HepG2 (cell line): Measurements from ENCODE around the gene ANP32A. TPM values are rescaled to one million over a fixed set of nuclear protein-coding genes. Genes with fewer than 3 reads are reported as not detected.

ENCODE experiments used
- ATAC-seq: fragments of 200-7000 bp; cut with Tn5 transposase; 3 replicates; pipeline ENCODE4 v1.9.1; 2020; ENCODE audit warnings: mild to moderate bottlenecking, moderate library complexity
- BruUV-seq: library from RNA; stranded (reverse); fragments of 400-500 nt; replicated peaks from 2 replicates; lab custom pipeline; 2021; lab: Mats Ljungman, UMichigan
- CTCF ChIA-PET: fragments of 300-600 bp; formaldehyde crosslinking; extraction: SDS; loops from one replicate; lab custom pipeline; 2021; ENCODE audit warnings: low total read pairs, inconsistent platforms, low intra/inter-chr PET ratio; lab: Yijun Ruan, JAX
- POLR2A ChIA-PET: fragments of 350-600 bp; sonication (Branson Sonifier 250); formaldehyde crosslinking; loops from one replicate; lab custom pipeline; 2020; ENCODE audit warnings: antibody characterized with exemption, inconsistent platforms; lab: Yijun Ruan, JAX
- DNase-seq: peaks from one replicate; pipeline ENCODE4 v3.0.0-alpha.2; 2015; ENCODE audit warnings: low spot score
- FAIRE-seq: peaks from 3 replicates; lab custom pipeline; 2011; peaks lifted over from hg19 to GRCh38; lab: Jason Lieb, UNC
- H2AFZ ChIP-seq: one replicate; pipeline ENCODE4 v1.6.1; 2011; ENCODE audit warnings: low read length, inconsistent platforms
- H3K27ac ChIP-seq: fragments of 300-600 bp; 3 replicates; pipeline ENCODE4 v1.8.0; 2011; ENCODE audit warnings: mixed run types, mild to moderate bottlenecking, mixed read lengths, low read length, inconsistent platforms; ENCODE audit not compliant: insufficient read depth; ENCODE audit errors: extremely low read length
- H3K27me3 ChIP-seq, 2 experiments: fragments of 200-600 bp in 1 of 2; 2 replicates in 1 of 2; 3 replicates in 1 of 2; pipeline versions ENCODE4 v1.6.0 to v1.8.0; 2011; ENCODE audit warnings: low read length in 2 of 2, mild to moderate bottlenecking in 2 of 2, moderate library complexity in 2 of 2, inconsistent platforms in 1 of 2; ENCODE audit not compliant: insufficient read depth in 2 of 2, control insufficient read depth in 1 of 2
- H3K36me3 ChIP-seq, 2 experiments: fragments of 200-600 bp in 1 of 2; replicated peaks in 1 of 2; 2 replicates in 1 of 2; 3 replicates in 1 of 2; pipeline versions ENCODE4 v1.5.1 to v1.8.0; 2011; ENCODE audit warnings: low read length in 2 of 2, inconsistent platforms in 1 of 2; ENCODE audit not compliant: insufficient read depth in 2 of 2, control insufficient read depth in 1 of 2
- H3K4me1 ChIP-seq: 2 replicates; pipeline ENCODE4 v1.5.1; 2012; ENCODE audit warnings: low read length, inconsistent platforms; ENCODE audit not compliant: insufficient read depth
- H3K4me2 ChIP-seq: 2 replicates; pipeline ENCODE4 v1.6.0; 2011; ENCODE audit warnings: low read depth, low read length, inconsistent platforms
- H3K4me3 ChIP-seq, 3 experiments: fragments of 200-600 bp in 1 of 3; sonication (generic), shearing (Covaris generic) in 1 of 3; replicated peaks in 1 of 3; 2 replicates each; pipeline ENCODE4 v1.5.1; 2011 to 2016; ENCODE audit warnings: low read length in 3 of 3, inconsistent platforms in 2 of 3, low read depth in 2 of 3, mild to moderate bottlenecking in 2 of 3, control low read depth in 1 of 3, mixed read lengths in 1 of 3; ENCODE audit not compliant: insufficient read depth in 1 of 3
- H3K79me2 ChIP-seq: one replicate; pipeline ENCODE4 v1.6.1; 2011; ENCODE audit warnings: low read length, inconsistent platforms; ENCODE audit not compliant: insufficient read depth
- H3K9ac ChIP-seq: 2 replicates; pipeline ENCODE4 v1.6.0; 2011; ENCODE audit warnings: mild to moderate bottlenecking, low read depth, low read length, inconsistent platforms; ENCODE audit not compliant: insufficient read depth
- H3K9me3 ChIP-seq: 2 replicates; pipeline ENCODE4 v1.5.1; 2012; ENCODE audit warnings: mild to moderate bottlenecking, low read length
- H4K20me1 ChIP-seq: 2 replicates; pipeline ENCODE4 v1.6.0; 2011; ENCODE audit warnings: inconsistent platforms, mild to moderate bottlenecking, low read length, moderate library complexity; ENCODE audit not compliant: insufficient read depth
- ATF4 ChIP-seq, 2 experiments: fragments of 450-650 bp in 1 of 2; sonication (generic) in 1 of 2; formaldehyde crosslinking; IDR thresholded peaks; 2 replicates each; pipeline versions ENCODE4 v1.5.0 to v1.8.0; 2020 to 2022; ENCODE audit warnings: mild to moderate bottlenecking in 1 of 2, missing genetic modification reagents in 1 of 2
- KDM2A ChIP-seq: sonication (generic); formaldehyde crosslinking; IDR thresholded peaks from 2 replicates; pipeline ENCODE4 v1.4.0; 2020; ENCODE audit warnings: low read depth, missing genetic modification reagents, borderline replicate concordance
- ZNF10 ChIP-seq: sonication (generic); formaldehyde crosslinking; IDR thresholded peaks from 2 replicates; pipeline ENCODE4 v1.4.0; 2020; ENCODE audit warnings: mild to moderate bottlenecking, low read depth, missing genetic modification reagents, borderline replicate concordance
- ZNF18 ChIP-seq: sonication (generic); formaldehyde crosslinking; IDR thresholded peaks from 2 replicates; pipeline ENCODE4 v1.8.0; 2022; ENCODE audit warnings: mild to moderate bottlenecking, missing genetic modification reagents; ENCODE audit not compliant: insufficient replicate concordance
- ZNF234 ChIP-seq: sonication (generic); formaldehyde crosslinking; conservative IDR thresholded peaks from 2 replicates; pipeline ENCODE4 v1.5.1; 2020; ENCODE audit warnings: mild to moderate bottlenecking, missing genetic modification reagents
- ZNF484 ChIP-seq: sonication (generic); formaldehyde crosslinking; IDR thresholded peaks from 2 replicates; pipeline ENCODE4 v1.5.1; 2020; ENCODE audit warnings: mild to moderate bottlenecking, low read depth, missing genetic modification reagents, borderline replicate concordance
- WGBS: methylation state at CpG from one replicate; pipeline ENCODE4 v1.1.6; 2017; ENCODE audit warnings: low lambda C conversion rate; 5-methylcytosine and 5-hydroxymethylcytosine counted together
- in situ Hi-C: cut with HindIII; loops from 2 replicates; pipeline ENCODE4 v1.10.0; 2017; ENCODE audit warnings: low pct_unique_long_range_greater_than_20kb; ENCODE audit not compliant: extremely low pct_ligation_motif_present
- intact Hi-C: fragments of 100-400 bp; cut with micrococcal nuclease; formaldehyde crosslinking; loops from one replicate; pipeline ENCODE4 v1.10.0; 2022; ENCODE audit not compliant: unreplicated experiment
- polyA plus RNA-seq, 8 experiments: library from polyadenylated mRNA; depleted of rRNA in 3 of 8; stranded (reverse) in 7 of 8; unstranded in 1 of 8; fragments of >200 nt; fragmentation: Illumina TruSeq in 4 of 8; extraction: Trizol in 4 of 8; gene quantifications; 2 replicates each; pipeline versions ENCODE4 v1.2.1 to v1.2.3, GENCODE V29; 2011 to 2016; ENCODE audit warnings: low read depth in 4 of 8, missing spikeins in 1 of 8, mixed read lengths in 1 of 8; ENCODE audit not compliant: insufficient read depth in 1 of 8
- total RNA-seq, 5 experiments: library from RNA; depleted of rRNA; stranded (reverse); fragments of >200 nt; fragmentation: Illumina TruSeq; extraction: Trizol; gene quantifications; 2 replicates each; pipeline ENCODE4 v1.2.3, GENCODE V29; 2016; ENCODE audit warnings: low read depth in 1 of 5

The ANP32A gene
- total and polyA plus RNA-seq, 2 of the 13 experiments (the other 11 are each of a cell fraction or from before 2014, with no cell fraction given) = 60.6 to 206 TPM

- H3K4me2 ChIP-seq = no peak overlapping the region
Observed at GRCh38 chr15:68767833-68768232, 52.9 kb downstream of the ANP32A start.

More at GRCh38 chr15:68767833-68768232, 52.9 kb downstream of the ANP32A start:
- Histone ChIP-seq H3K9me3 (no peaks in the 10 kb centered on the region), H3K79me2 (no peaks in the 10 kb centered on the region), H3K9ac (no peak overlapping the region), H3K4me3 (no peak overlapping the region), H3K36me3 (no peaks in the 10 kb centered on the region), H2AFZ (no peak overlapping the region), H3K27ac (no peak overlapping the region), H4K20me1 (no peaks in the 10 kb centered on the region), H3K4me1 (no peaks in the 10 kb centered on the region), H3K27me3 (peaks cover 0 to 6% of the 10 kb centered on the region in 2 experiments; a peak in 1 of 5 replicates)
- ChIA-PET CTCF (no interaction called here), POLR2A (no interaction called here)
- WGBS = 12% methylated on average over 4 of the region's 4 CpGs
- FAIRE-seq (no peak), ATAC-seq (no peak), DNase-seq (no peak)
- BruUV-seq = no TSS peak
- TF ChIP-seq ZNF234 (CRISPR knock-in tag) = no peak
- no peak for TF ChIP-seq ATF4 (CRISPR knock-in tag; IDR thresholded peaks at IDR 0.05)
- no peak for TF ChIP-seq ZNF10 (CRISPR knock-in tag)
- no peak for TF ChIP-seq ZNF484
- no peak for TF ChIP-seq KDM2A (CRISPR knock-in tag)
- no peak for TF ChIP-seq ZNF18 (CRISPR knock-in tag)
- in situ Hi-C loops (no loop called here), intact Hi-C loops (no loop called here)
